H1 (cell line): ENCODE measurements around the gene CFD. TPM values are rescaled to one million over a fixed set of nuclear protein-coding genes. Genes with fewer than 3 reads are reported as not detected.

ENCODE experiments used
- E2F6 ChIP-seq: IDR thresholded peaks from 2 replicates; pipeline ENCODE4 v1.6.1; 2012; ENCODE audit warnings: inconsistent platforms
- EZH2 ChIP-seq: fragments of 200-600 bp; sonication (generic); IDR thresholded peaks from 2 replicates; pipeline ENCODE4 v1.7.1; 2012; ENCODE audit warnings: low read depth, mild to moderate bottlenecking, moderate library complexity, low read length, inconsistent platforms; ENCODE audit not compliant: severe bottlenecking
- RBBP5 ChIP-seq: IDR thresholded peaks from 2 replicates; pipeline ENCODE4 v1.7.1; 2012; ENCODE audit warnings: low read depth, mild to moderate bottlenecking, inconsistent platforms, low read length, moderate library complexity, borderline replicate concordance
- RFX5 ChIP-seq: IDR thresholded peaks from 2 replicates; pipeline ENCODE4 v1.6.1; 2011; ENCODE audit warnings: low read depth, low read length, improper control_type of control experiment, borderline replicate concordance
- RNF2 ChIP-seq: fragments of 200-900, 300-1000 bp; sonication (generic); IDR thresholded peaks from 2 replicates; pipeline ENCODE4 v1.7.1; 2016; ENCODE audit warnings: borderline replicate concordance, low read depth, mild to moderate bottlenecking, antibody characterized with exemption, low read length; ENCODE audit not compliant: poor library complexity, severe bottlenecking; ENCODE audit errors: missing control alignments
- RXRA ChIP-seq: IDR thresholded peaks from 2 replicates; pipeline ENCODE4 v1.6.1; 2011; ENCODE audit warnings: low read depth, mild to moderate bottlenecking, low read length, moderate library complexity; ENCODE audit not compliant: insufficient read depth
- SP4 ChIP-seq: IDR thresholded peaks from 2 replicates; pipeline ENCODE4 v1.6.1; 2012; ENCODE audit warnings: low read length, inconsistent platforms
- SUZ12 ChIP-seq: fragments of 200-600 bp; sonication (generic); IDR thresholded peaks from 2 replicates; pipeline ENCODE4 v1.6.1; 2012; ENCODE audit warnings: mild to moderate bottlenecking, inconsistent platforms, low read length, moderate library complexity, mixed read lengths
- TEAD4 ChIP-seq: IDR thresholded peaks from 2 replicates; pipeline ENCODE4 v1.6.1; 2012; ENCODE audit warnings: low read depth, low read length, inconsistent platforms, mixed read lengths
- polyA plus RNA-seq, 7 experiments: library from polyadenylated mRNA; depleted of rRNA in 3 of 7; stranded (reverse) in 5 of 7; unstranded in 2 of 7; fragments of >200 nt in 5 of 7; fragments of 200-250 nt in 2 of 7; gene quantifications; 1 replicate in 5 of 7; 2 replicates in 1 of 7; 4 replicates in 1 of 7; pipeline versions ENCODE4 v1.2.1 to v1.2.3, GENCODE V29; 2011 to 2013; ENCODE audit warnings: missing spikeins in 2 of 7, mixed read lengths in 2 of 7
- total RNA-seq: library from RNA; stranded (reverse); fragmentation: NEBNext Ultra II Directional; extraction: Animal tissue kit (Norgen Biotek cat#: 25700); gene quantifications from 2 replicates; pipeline ENCODE4 v1.2.1, GENCODE V29; 2021

CFD gene
- total and polyA plus RNA-seq, 2 of the 8 experiments (the other 6 are each of a cell fraction or from before 2014, with no cell fraction given): 1.7 to 2.8 TPM

- TF ChIP-seq SP4: no peak
- TF ChIP-seq E2F6: peak; percentile 83
- peak; percentile 46 for TF ChIP-seq EZH2
- TF ChIP-seq SUZ12: peak; percentile 36; the same call in 1 of the 2 replicates
- TF ChIP-seq TEAD4: no peak
- no peak for TF ChIP-seq RBBP5
- no peak for TF ChIP-seq RXRA
- TF ChIP-seq RFX5: no peak
- peak; percentile 35 for TF ChIP-seq RNF2
Observed at GRCh38 chr19:843180-843835, 16.2 kb upstream of the CFD start (continued).
